K562 (cell line): ENCODE measurements around the gene IZUMO3. TPM values are rescaled to one million over a fixed set of nuclear protein-coding genes. Genes with fewer than 3 reads are reported as not detected.

Experiments used
- ATAC-seq: fragments of 200-7000 bp; cut with Tn5 transposase; 3 replicates; pipeline ENCODE4 v1.9.1; 2020; ENCODE audit warnings: moderate library complexity
- BruUV-seq: library from RNA; stranded (reverse); fragments of 400-500 nt; replicated peaks from 2 replicates; lab custom pipeline; 2021; lab: Mats Ljungman, UMichigan
- CTCF ChIA-PET: fragments of 300-600 bp; formaldehyde crosslinking; extraction: SDS; loops from one replicate; lab custom pipeline; 2021; ENCODE audit warnings: low intra/inter-chr PET ratio; lab: Yijun Ruan, JAX
- POLR2A ChIA-PET: fragments of 300-600, 350-650 bp; sonication (Branson Sonifier 250); formaldehyde crosslinking; extraction: SDS; loops from one replicate; lab custom pipeline; 2021; ENCODE audit warnings: antibody characterized with exemption, inconsistent platforms; lab: Yijun Ruan, JAX
- DNase-seq, 4 experiments: peaks; one replicate each; pipeline versions ENCODE4 v3.0.0 to v3.0.0-alpha.2; 2011 to 2018; ENCODE audit warnings: low spot score in 3 of 4, mixed read lengths in 3 of 4; ENCODE audit errors: extremely low read depth in 1 of 4
- FAIRE-seq: peaks from 2 replicates; lab custom pipeline; 2011; peaks lifted over from hg19 to GRCh38; lab: Jason Lieb, UNC
- H2AFZ ChIP-seq: 2 replicates; pipeline ENCODE4 v1.6.0; 2011; ENCODE audit warnings: low read depth, low read length, control low read depth, inconsistent platforms
- H3K27ac ChIP-seq: fragments of 200-600 bp; 3 replicates; pipeline ENCODE4 v1.8.0; 2011; ENCODE audit warnings: low read depth, mild to moderate bottlenecking, control low read depth, inconsistent platforms, low read length, moderate library complexity, mixed read lengths; ENCODE audit errors: extremely low read depth
- H3K27me3 ChIP-seq, 2 experiments: fragments of 300-600 bp in 1 of 2; 2 replicates in 1 of 2; 3 replicates in 1 of 2; pipeline versions ENCODE4 v1.6.0 to v1.8.0; 2011; ENCODE audit warnings: inconsistent platforms in 2 of 2, low read length in 2 of 2, mild to moderate bottlenecking in 1 of 2, mixed read lengths in 1 of 2, moderate library complexity in 1 of 2; ENCODE audit not compliant: control insufficient read depth in 2 of 2, insufficient read depth in 2 of 2
- H3K36me3 ChIP-seq: fragments of 300-600 bp; 3 replicates; pipeline ENCODE4 v1.8.0; 2011; ENCODE audit warnings: mild to moderate bottlenecking, low read length, inconsistent platforms; ENCODE audit not compliant: control insufficient read depth, insufficient read depth
- H3K4me1 ChIP-seq, 2 experiments: fragments of 200-600 bp in 1 of 2; replicated peaks in 1 of 2; 2 replicates in 1 of 2; 3 replicates in 1 of 2; pipeline versions ENCODE4 v1.5.1 to v1.8.0; 2011; ENCODE audit warnings: inconsistent platforms in 2 of 2, low read length in 2 of 2, mild to moderate bottlenecking in 1 of 2, mixed read lengths in 1 of 2, moderate library complexity in 1 of 2; ENCODE audit not compliant: control insufficient read depth in 2 of 2, insufficient read depth in 2 of 2
- H3K4me2 ChIP-seq: 2 replicates; pipeline ENCODE4 v1.6.1; 2011; ENCODE audit warnings: low read length, control low read depth, inconsistent platforms, mixed read lengths; ENCODE audit not compliant: insufficient read depth
- H3K4me3 ChIP-seq: fragments of 200-600 bp; sonication (generic), shearing (Covaris generic); 2 replicates; pipeline ENCODE4 v1.5.1; 2016; ENCODE audit warnings: control low read depth, inconsistent platforms
- H3K79me2 ChIP-seq: fragments of 200-600 bp; 3 replicates; pipeline ENCODE4 v1.8.0; 2011; ENCODE audit warnings: low read length, inconsistent platforms; ENCODE audit not compliant: control insufficient read depth, insufficient read depth
- H3K9ac ChIP-seq, 2 experiments: 2 replicates each; pipeline versions ENCODE4 v1.6.0 to v1.6.1; 2011; ENCODE audit warnings: low read depth in 2 of 2, low read length in 2 of 2, control low read depth in 1 of 2, inconsistent platforms in 1 of 2, mild to moderate bottlenecking in 1 of 2, mixed read lengths in 1 of 2; ENCODE audit not compliant: insufficient read depth in 1 of 2
- H3K9me1 ChIP-seq: one replicate; pipeline ENCODE4 v1.6.0; 2011; ENCODE audit warnings: inconsistent platforms, mild to moderate bottlenecking, low read length, moderate library complexity; ENCODE audit not compliant: control insufficient read depth, insufficient read depth
- H3K9me3 ChIP-seq: replicated peaks from 2 replicates; pipeline ENCODE4 v1.5.1; 2011; ENCODE audit warnings: low read depth, low read length, inconsistent platforms; ENCODE audit not compliant: control insufficient read depth, insufficient read depth
- H4K20me1 ChIP-seq: replicated peaks from 2 replicates; pipeline ENCODE4 v1.6.1; 2011; ENCODE audit warnings: low read length, inconsistent platforms, mixed read lengths; ENCODE audit not compliant: control insufficient read depth, insufficient read depth
- ARID1B ChIP-seq: fragments of 450-650 bp; IDR thresholded peaks from 2 replicates; pipeline ENCODE4 v1.6.1; 2016; ENCODE audit warnings: antibody characterized with exemption, mild to moderate bottlenecking, inconsistent platforms
- CSDE1 ChIP-seq, 2 experiments: fragments of 450-650 bp; IDR thresholded peaks; 2 replicates each; pipeline ENCODE4 v1.6.1; 2016; ENCODE audit warnings: mild to moderate bottlenecking in 1 of 2
- ETV6 ChIP-seq, 3 experiments: fragments of 150-350 bp in 1 of 3; sonication (generic) in 1 of 3; formaldehyde crosslinking in 1 of 3; IDR thresholded peaks; 2 replicates each; pipeline versions ENCODE4 v1.6.1 to v1.8.0; 2014 to 2022; ENCODE audit warnings: borderline replicate concordance in 2 of 3, low read depth in 2 of 3, antibody characterized with exemption in 1 of 3, low read length in 1 of 3, mild to moderate bottlenecking in 1 of 3, missing genetic modification reagents in 1 of 3
- FOSL1 ChIP-seq: fragments of 200-800 bp; sonication (Bioruptor generic); conservative IDR thresholded peaks from 2 replicates; pipeline ENCODE4 v1.6.1; 2016; ENCODE audit warnings: missing genetic modification characterization, missing compliant biosample characterization
- NR3C1 ChIP-seq: sonication (generic); formaldehyde crosslinking; IDR thresholded peaks from 2 replicates; pipeline ENCODE4 v1.8.1; 2022; ENCODE audit warnings: missing genetic modification reagents
- PML ChIP-seq: IDR thresholded peaks from 2 replicates; pipeline ENCODE4 v1.6.1; 2012; ENCODE audit warnings: low read length, inconsistent platforms
- RFX5 ChIP-seq: IDR thresholded peaks from 2 replicates; pipeline ENCODE4 v1.6.1; 2011; ENCODE audit warnings: low read depth, mild to moderate bottlenecking, improper control_type of control experiment, low read length
- ZNF780A ChIP-seq: fragments of 250-450 bp; sonication (Bioruptor Pico); IDR thresholded peaks from 2 replicates; pipeline ENCODE4 v1.5.0; 2021; ENCODE audit warnings: mild to moderate bottlenecking
- ZZZ3 ChIP-seq: fragments of 450-650 bp; IDR thresholded peaks from 2 replicates; pipeline ENCODE4 v1.6.1; 2016; ENCODE audit warnings: antibody characterized with exemption, mild to moderate bottlenecking, moderate library complexity
- WGBS: fragments of 100-300 bp; shearing (Covaris generic); methylation state at CpG from one replicate; pipeline ENCODE4 v1.1.6; 2016; ENCODE audit warnings: low coverage, mixed read lengths; ENCODE audit not compliant: insufficient coverage; ENCODE audit errors: missing lambda C conversion rate; 5-methylcytosine and 5-hydroxymethylcytosine counted together
- in situ Hi-C: fragments of 300-500 bp; cut with MboI; formaldehyde crosslinking; loops from 4 replicates; pipeline ENCODE4 v1.15.0; 2018; ENCODE audit warnings: inconsistent platforms, mixed read lengths
- intact Hi-C: fragments of 100-400 bp; cut with micrococcal nuclease; formaldehyde crosslinking; loops from 2 replicates; pipeline ENCODE4 v1.14.2; 2022
- polyA plus RNA-seq, 8 experiments: library from polyadenylated mRNA; depleted of rRNA in 4 of 8; stranded (reverse) in 5 of 8; unstranded in 3 of 8; fragments of >200 nt; fragmentation: Nextera tagmentation in 2 of 8; fragmentation: Illumina TruSeq in 1 of 8; extraction: Ambion mirVana in 2 of 8; extraction: Trizol in 1 of 8; gene quantifications; 2 replicates each; pipeline versions ENCODE4 v1.2.1 to v1.2.3, GENCODE V29; 2011 to 2014; ENCODE audit warnings: inconsistent platforms in 1 of 8, missing spikeins in 1 of 8
- total RNA-seq, 7 experiments: library from RNA; depleted of rRNA in 6 of 7; stranded (reverse); fragments of >200 nt in 6 of 7; fragmentation: Illumina TruSeq in 2 of 7; extraction: Trizol in 2 of 7; gene quantifications; 2 replicates each; pipeline versions ENCODE4 v1.2.1 to v1.2.3, GENCODE V29; 2011 to 2021; ENCODE audit warnings: low replicate concordance in 1 of 7

IZUMO3 gene
- total and polyA plus RNA-seq, 9 of the 15 experiments (the other 6 are each of a cell fraction or from before 2014, with no cell fraction given), result not detected

DNA sequence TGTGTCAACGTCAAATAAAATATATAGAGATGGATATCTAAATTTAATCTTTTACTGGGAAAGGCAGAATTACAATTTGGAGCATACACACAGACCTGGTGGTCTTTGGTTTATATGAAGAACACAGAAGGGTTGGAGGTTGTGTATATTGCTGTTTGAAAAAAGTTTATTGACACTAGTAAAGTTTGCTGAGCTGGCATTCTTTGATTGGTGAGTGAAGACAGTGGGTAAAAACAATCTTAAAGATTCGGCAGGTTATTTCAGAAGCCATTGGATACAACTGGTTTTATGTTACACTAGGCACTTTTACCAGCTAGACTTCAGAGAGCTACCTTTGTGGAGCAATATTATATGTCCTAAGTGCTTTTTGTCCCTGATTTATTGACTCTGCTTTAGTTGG is 27.2 kb downstream of the IZUMO3 start:
- no peaks in the 10 kb centered on the region for H3K9me3 ChIP-seq
- H3K36me3 ChIP-seq, result no peaks in the 10 kb centered on the region
- intact Hi-C loops, result no loop called here
- H3K9me1 ChIP-seq, result no peaks in the 10 kb centered on the region
- ATAC-seq (no peak), FAIRE-seq (no peak), DNase-seq (no peak)
- H3K4me1 ChIP-seq, result no peaks in the 10 kb centered on the region
- H3K27me3 ChIP-seq, result no peaks in the 10 kb centered on the region
- no peak overlapping the region for H2AFZ ChIP-seq
- no TSS peak for BruUV-seq
- ChIA-PET CTCF (no interaction called here), POLR2A (no interaction called here)
- H3K9ac ChIP-seq, result no peak overlapping the region
- no peak overlapping the region for H3K4me2 ChIP-seq
- H3K79me2 ChIP-seq, result no peaks in the 10 kb centered on the region
- TF ChIP-seq FOSL1 (tag) (no peak), PML (no peak), ARID1B (no peak), ZNF780A (no peak), ZZZ3 (no peak), RFX5 (no peak), NR3C1 (CRISPR knock-in tag) (no peak), CSDE1 (IDR thresholded peaks at IDR 0.05) (no peak), ETV6 (IDR thresholded peaks at IDR 0.05; ENCODE audit: borderline replicate concordance in 1 of 2, low read depth in 2 of 2, low read length in 1 of 2) (no peak), ETV6 (CRISPR knock-in tag; IDR thresholded peaks at IDR 0.05; ENCODE audit: borderline replicate concordance) (no peak)
- H4K20me1 ChIP-seq, result no peaks in the 10 kb centered on the region
- no CpG with 5 or more reads among the region's 2 CpGs for WGBS
- H3K4me3 ChIP-seq, result no peak overlapping the region
- in situ Hi-C loops, result no loop called here
- H3K27ac ChIP-seq, result no peak overlapping the region
